Spinal cord (tissue), 10 donors: ENCODE measurements around the gene SPATA33. TPM values are rescaled to one million over a fixed set of nuclear protein-coding genes. Genes with fewer than 3 reads are reported as not detected.

Experiments used
- DNase-seq, 6 donors: peaks; one replicate each; pipeline versions ENCODE4 v3.0.0 to v3.0.0-alpha.2; 2013 to 2015; ENCODE audit warnings: low spot score in 6 of 6, low read depth in 4 of 6
- H3K27ac ChIP-seq: one replicate; pipeline ENCODE4 v1.5.1; 2013; ENCODE audit warnings: low read depth, low read length, control low read depth
- H3K27me3 ChIP-seq: one replicate; pipeline ENCODE4 v1.6.1; 2013; ENCODE audit warnings: low read length; ENCODE audit not compliant: control insufficient read depth, insufficient read depth
- H3K36me3 ChIP-seq: one replicate; pipeline ENCODE4 v1.6.1; 2013; ENCODE audit warnings: low read length; ENCODE audit not compliant: control insufficient read depth, insufficient read depth
- H3K4me1 ChIP-seq: one replicate; pipeline ENCODE4 v1.6.1; 2013; ENCODE audit warnings: low read length; ENCODE audit not compliant: control insufficient read depth, insufficient read depth
- H3K4me3 ChIP-seq: one replicate; pipeline ENCODE4 v1.5.1; 2013; ENCODE audit warnings: low read depth, low read length, control low read depth
- H3K9me3 ChIP-seq: one replicate; pipeline ENCODE4 v1.6.1; 2013; ENCODE audit warnings: low read length; ENCODE audit not compliant: control insufficient read depth, insufficient read depth
- WGBS: methylation state at CpG from one replicate; pipeline ENCODE4 v1.1.5; 2013; ENCODE audit warnings: missing lambda C conversion rate; ENCODE audit not compliant: insufficient coverage; 5-methylcytosine and 5-hydroxymethylcytosine counted together
- polyA plus RNA-seq, 2 donors: library from polyadenylated mRNA; unstranded; fragments of 120-200 nt; gene quantifications; one replicate each; pipeline ENCODE4 v1.2.1, GENCODE V29; 2013; ENCODE audit not compliant: insufficient read length in 2 of 2
- total RNA-seq, 2 donors: library from RNA; depleted of rRNA in 1 of 2; stranded (reverse); fragments of 120-200 nt in 1 of 2; fragments of >200 nt in 1 of 2; gene quantifications; one replicate each; pipeline versions ENCODE4 v1.2.3 to v1.2.4, GENCODE V29; 2013 to 2014
- donor health status: healthy.

Gene SPATA33
- total and polyA plus RNA-seq, 4 donors: 5.7 to 25.4 (median 20.2) TPM

- 100% methylated on average over 2 of the region's 14 CpGs for WGBS
- Histone ChIP-seq H3K36me3 (peaks cover 30% of the 10 kb centered on the region), H3K4me1 (peaks cover 22% of the 10 kb centered on the region), H3K27me3 (no peaks in the 10 kb centered on the region), H3K27ac (no peak overlapping the region), H3K9me3 (no peaks in the 10 kb centered on the region), H3K4me3 (no peak overlapping the region)
- no peak for DNase-seq
Measured at GRCh38 chr16:89641458-89642119, 16.0 kb upstream of the SPATA33 start.

- no peaks in the 10 kb centered on the region for H3K9me3 ChIP-seq
- no peak for DNase-seq
- no peak overlapping the region for H3K4me3 ChIP-seq
- no peak overlapping the region for H3K27ac ChIP-seq
- H3K4me1 ChIP-seq: peaks cover 22% of the 10 kb centered on the region
- no peaks in the 10 kb centered on the region for H3K27me3 ChIP-seq
- 86% methylated on average over 9 of the region's 13 CpGs for WGBS
- H3K36me3 ChIP-seq: peaks cover 40% of the 10 kb centered on the region
Measured at GRCh38 chr16:89642574-89642973, 15.1 kb upstream of the SPATA33 start.

GRCh38 chr16:89643769-89644300, 13.8 kb upstream of the SPATA33 start:
- Histone ChIP-seq H3K27ac (no peak overlapping the region), H3K9me3 (no peaks in the 10 kb centered on the region), H3K4me3 (no peak overlapping the region), H3K36me3 (peaks cover 50% of the 10 kb centered on the region), H3K27me3 (no peaks in the 10 kb centered on the region), H3K4me1 (peaks cover 22% of the 10 kb centered on the region)
- no peak for DNase-seq
- 85% methylated on average over 14 of the region's 14 CpGs for WGBS

- Histone ChIP-seq H3K9me3 (no peaks in the 10 kb centered on the region), H3K36me3 (peaks cover 63% of the 10 kb centered on the region), H3K27ac (no peak overlapping the region), H3K4me3 (no peak overlapping the region), H3K4me1 (peaks cover 18% of the 10 kb centered on the region), H3K27me3 (no peaks in the 10 kb centered on the region)
- WGBS: 86% methylated on average over 9 of the region's 11 CpGs
- no peak for DNase-seq
Measured at GRCh38 chr16:89645122-89645521, 12.5 kb upstream of the SPATA33 start.

GRCh38 chr16:89646270-89646669, 11.4 kb upstream of the SPATA33 start:
- Histone ChIP-seq H3K27me3 (no peaks in the 10 kb centered on the region), H3K9me3 (no peaks in the 10 kb centered on the region), H3K4me3 (no peak overlapping the region), H3K4me1 (peaks cover 7% of the 10 kb centered on the region), H3K36me3 (peaks cover 73% of the 10 kb centered on the region), H3K27ac (no peak overlapping the region)
- DNase-seq: no peak
- WGBS: 98% methylated on average over 21 of the region's 22 CpGs

- Histone ChIP-seq H3K4me1 (peaks cover 1% of the 10 kb centered on the region), H3K36me3 (peaks cover 79% of the 10 kb centered on the region), H3K9me3 (no peaks in the 10 kb centered on the region), H3K4me3 (no peak overlapping the region), H3K27me3 (no peaks in the 10 kb centered on the region), H3K27ac (no peak overlapping the region)
- 95% methylated on average over 12 of the region's 12 CpGs for WGBS
- no peak for DNase-seq
Measured at GRCh38 chr16:89646906-89647305, 10.7 kb upstream of the SPATA33 start.

- peaks cover 75% of the 10 kb centered on the region for H3K36me3 ChIP-seq
- no peak for DNase-seq
- 91% methylated on average over 15 of the region's 15 CpGs for WGBS
Measured at GRCh38 chr16:89651584-89651983, 6.1 kb upstream of the SPATA33 start.

GRCh38 chr16:89653656-89654295, 3.9 kb upstream of the SPATA33 start:
- H3K36me3 ChIP-seq: peaks cover 55% of the 10 kb centered on the region

More at GRCh38 chr16:89651584-89651983, 6.1 kb upstream of the SPATA33 start:
- Histone ChIP-seq H3K9me3 (no peaks in the 10 kb centered on the region), H3K27me3 (no peaks in the 10 kb centered on the region), H3K4me1 (peaks cover 5% of the 10 kb centered on the region), H3K27ac (no peak overlapping the region), H3K4me3 (no peak overlapping the region)

GRCh38 chr16:89655062-89655643, 2.5 kb upstream of the SPATA33 start:
- Histone ChIP-seq H3K27ac (no peak overlapping the region), H3K36me3 (peaks cover 51% of the 10 kb centered on the region), H3K4me1 (peaks cover 26% of the 10 kb centered on the region), H3K9me3 (no peaks in the 10 kb centered on the region), H3K4me3 (no peak overlapping the region), H3K27me3 (no peaks in the 10 kb centered on the region)
- WGBS: 92% methylated on average over 9 of the region's 10 CpGs
- DNase-seq: no peak

More at GRCh38 chr16:89653656-89654295, 3.9 kb upstream of the SPATA33 start:
- 96% methylated on average over 4 of the region's 10 CpGs for WGBS
- Histone ChIP-seq H3K4me1 (peaks cover 17% of the 10 kb centered on the region), H3K27me3 (no peaks in the 10 kb centered on the region), H3K4me3 (no peak overlapping the region), H3K9me3 (no peaks in the 10 kb centered on the region), H3K27ac (no peak overlapping the region)
- no peak for DNase-seq
